ENCODE measurements around the gene GSTM2.
"Not testable (repeated sequence)": the region's sequence is repeated elsewhere in the genome, so short reads cannot be mapped to it uniquely, and the experiment has no call there.

Gene GSTM2

GRCh38 chr1:109664671-109665070 is 3.2 kb upstream of the GSTM2 start:
- no peaks in the 10 kb centered on the region for H3K9me3 ChIP-seq (ENCODE audit: control insufficient read depth, low read length)
- no peaks in the 10 kb centered on the region for H3K36me3 ChIP-seq (ENCODE audit: control insufficient read depth, insufficient read depth, low read length)
- H3K27me3 ChIP-seq (ENCODE audit: control insufficient read depth, insufficient read depth, low read length), result no peaks in the 10 kb centered on the region
- no peak overlapping the region for H2AFZ ChIP-seq
- no peak overlapping the region for H3K4me3 ChIP-seq (ENCODE audit: low read depth, low read length)
- no peak overlapping the region for H3K9ac ChIP-seq
- H3K27ac ChIP-seq, result no peak overlapping the region
- H3K79me2 ChIP-seq, result no peaks in the 10 kb centered on the region
- no peak for TF ChIP-seq CTCF (IDR thresholded peaks at IDR 0.05)
- peaks cover 4% of the 10 kb centered on the region for H3K4me1 ChIP-seq
- no peak overlapping the region for H3K4me2 ChIP-seq (ENCODE audit: low read length)

- TF ChIP-seq CTCF (IDR thresholded peaks at IDR 0.05), result no peak
- Histone ChIP-seq H3K27me3 (ENCODE audit: control insufficient read depth, insufficient read depth, low read length) (no peaks in the 10 kb centered on the region), H3K79me2 (no peaks in the 10 kb centered on the region), H2AFZ (peak overlapping the region; percentile 34), H3K27ac (no peak overlapping the region), H3K4me3 (ENCODE audit: low read depth, low read length) (peak overlapping the region; percentile 61), H3K36me3 (ENCODE audit: control insufficient read depth, insufficient read depth, low read length) (no peaks in the 10 kb centered on the region), H3K9me3 (ENCODE audit: control insufficient read depth, low read length) (no peaks in the 10 kb centered on the region), H3K4me2 (ENCODE audit: low read length) (peak overlapping the region; percentile 85), H3K4me1 (no peaks in the 10 kb centered on the region), H3K9ac (no peak overlapping the region)
Observed at GRCh38 chr1:109668123-109668775, 392 bp downstream of the GSTM2 start.

- Histone ChIP-seq H3K79me2 (no peaks in the 10 kb centered on the region), H3K4me1 (no peaks in the 10 kb centered on the region), H3K27ac (no peak overlapping the region), H3K9me3 (ENCODE audit: control insufficient read depth, low read length) (no peaks in the 10 kb centered on the region), H2AFZ (no peak overlapping the region), H3K4me3 (ENCODE audit: low read depth, low read length) (no peak overlapping the region), H3K9ac (no peak overlapping the region), H3K4me2 (ENCODE audit: low read length) (no peak overlapping the region), H3K27me3 (ENCODE audit: control insufficient read depth, insufficient read depth, low read length) (no peaks in the 10 kb centered on the region), H3K36me3 (ENCODE audit: control insufficient read depth, insufficient read depth, low read length) (no peaks in the 10 kb centered on the region)
- TF ChIP-seq CTCF (IDR thresholded peaks at IDR 0.05), result no peak
Observed at GRCh38 chr1:109669246-109669948, 1.5 kb downstream of the GSTM2 start.

- not testable (repeated sequence) for H3K79me2 ChIP-seq; H3K27ac ChIP-seq; H3K4me3 ChIP-seq (ENCODE audit: low read depth, low read length); H3K4me2 ChIP-seq (ENCODE audit: low read length); H3K27me3 ChIP-seq (ENCODE audit: control insufficient read depth, insufficient read depth, low read length); H3K4me1 ChIP-seq; H3K9me3 ChIP-seq (ENCODE audit: control insufficient read depth, low read length); H3K36me3 ChIP-seq (ENCODE audit: control insufficient read depth, insufficient read depth, low read length); H3K9ac ChIP-seq; H2AFZ ChIP-seq
Observed at GRCh38 chr1:109669949-109670302, 2.1 kb downstream of the GSTM2 start.

GRCh38 chr1:109671067-109671466 is 3.2 kb downstream of the GSTM2 start:
- Histone ChIP-seq H3K4me2 (ENCODE audit: low read length) (no peak overlapping the region), H2AFZ (no peak overlapping the region), H3K27ac (no peak overlapping the region), H3K79me2 (no peaks in the 10 kb centered on the region), H3K36me3 (ENCODE audit: control insufficient read depth, insufficient read depth, low read length) (no peaks in the 10 kb centered on the region), H3K4me1 (no peaks in the 10 kb centered on the region), H3K27me3 (ENCODE audit: control insufficient read depth, insufficient read depth, low read length) (no peaks in the 10 kb centered on the region), H3K4me3 (ENCODE audit: low read depth, low read length) (no peak overlapping the region), H3K9ac (no peak overlapping the region), H3K9me3 (ENCODE audit: control insufficient read depth, low read length) (no peaks in the 10 kb centered on the region)
- TF ChIP-seq CTCF (IDR thresholded peaks at IDR 0.05), result no peak

- H3K4me3 ChIP-seq (ENCODE audit: low read depth, low read length); H3K27me3 ChIP-seq (ENCODE audit: control insufficient read depth, insufficient read depth, low read length); H3K4me1 ChIP-seq; H3K36me3 ChIP-seq (ENCODE audit: control insufficient read depth, insufficient read depth, low read length); H3K4me2 ChIP-seq (ENCODE audit: low read length); H3K9ac ChIP-seq; H2AFZ ChIP-seq; H3K79me2 ChIP-seq; H3K27ac ChIP-seq; H3K9me3 ChIP-seq (ENCODE audit: control insufficient read depth, low read length): not testable (repeated sequence)
Observed at GRCh38 chr1:109673861-109674260, 6.0 kb downstream of the GSTM2 start.

GRCh38 chr1:109676683-109677381 is 9.0 kb downstream of the GSTM2 start:
- H3K27ac ChIP-seq; H3K4me2 ChIP-seq (ENCODE audit: low read length); H3K27me3 ChIP-seq (ENCODE audit: control insufficient read depth, insufficient read depth, low read length); H3K4me1 ChIP-seq; H3K9ac ChIP-seq; H2AFZ ChIP-seq; H3K4me3 ChIP-seq (ENCODE audit: low read depth, low read length); H3K36me3 ChIP-seq (ENCODE audit: control insufficient read depth, insufficient read depth, low read length); H3K9me3 ChIP-seq (ENCODE audit: control insufficient read depth, low read length); H3K79me2 ChIP-seq: not testable (repeated sequence)

Measured in parathyroid adenoma (tissue), 2 donors.